H1 (cell line): Measurements from ENCODE around the gene CGN. TPM values are rescaled to one million over a fixed set of nuclear protein-coding genes. Genes with fewer than 3 reads are reported as not detected.

Experiments
- CTCF ChIA-PET: fragments of 300-600 bp; sonication (Branson Sonifier 250); formaldehyde crosslinking; loops from one replicate; lab custom pipeline; 2021; ENCODE audit not compliant: partially characterized antibody; lab: Charles Lee
- POLR2A ChIA-PET: fragments of 300-600 bp; sonication (Branson Sonifier 250); formaldehyde crosslinking; loops from one replicate; lab custom pipeline; 2021; ENCODE audit warnings: inconsistent platforms; ENCODE audit not compliant: partially characterized antibody; lab: Charles Lee
- DNase-seq, 2 experiments: peaks; one replicate each; pipeline versions ENCODE4 v3.0.0 to v3.0.0-alpha.2; 2010 to 2022; ENCODE audit warnings: low spot score in 2 of 2, low read depth in 1 of 2, mixed read lengths in 1 of 2
- FAIRE-seq: peaks from 2 replicates; lab custom pipeline; 2011; peaks lifted over from hg19 to GRCh38; lab: Jason Lieb, UNC
- H2AFZ ChIP-seq: 2 replicates; pipeline ENCODE4 v1.8.1; 2012; ENCODE audit warnings: low read length, inconsistent platforms
- H2AK5ac ChIP-seq: 2 replicates; pipeline ENCODE4 v1.6.1; 2013; ENCODE audit warnings: low read depth, low read length
- H2BK120ac ChIP-seq: replicated peaks from 2 replicates; pipeline ENCODE3; 2013; ENCODE audit warnings: low read depth, low read length, inconsistent platforms
- H2BK12ac ChIP-seq: 2 replicates; pipeline ENCODE4 v1.6.1; 2013; ENCODE audit warnings: low read depth, low read length
- H2BK15ac ChIP-seq: 2 replicates; pipeline ENCODE4 v1.6.1; 2013; ENCODE audit warnings: low read length
- H2BK20ac ChIP-seq: 2 replicates; pipeline ENCODE4 v1.6.1; 2013; ENCODE audit warnings: low read length
- H2BK5ac ChIP-seq: 2 replicates; pipeline ENCODE4 v1.6.1; 2013; ENCODE audit warnings: low read depth, low read length
- H3K14ac ChIP-seq: 2 replicates; pipeline ENCODE4 v1.6.1; 2013; ENCODE audit warnings: inconsistent platforms; ENCODE audit not compliant: insufficient read length
- H3K18ac ChIP-seq: 2 replicates; pipeline ENCODE4 v1.6.1; 2013; ENCODE audit warnings: low read length; ENCODE audit errors: extremely low read depth
- H3K23ac ChIP-seq: 2 replicates; pipeline ENCODE4 v1.6.1; 2013; ENCODE audit warnings: inconsistent platforms; ENCODE audit not compliant: insufficient read length
- H3K23me2 ChIP-seq: 2 replicates; pipeline ENCODE4 v1.6.1; 2013; ENCODE audit warnings: low read depth, low read length
- H3K27ac ChIP-seq: 2 replicates; pipeline ENCODE4 v1.6.1; 2011; ENCODE audit warnings: low read depth, low read length, inconsistent platforms
- H3K27me3 ChIP-seq, 4 experiments: replicated peaks in 1 of 4; 1 replicate in 1 of 4; 2 replicates in 3 of 4; pipeline versions ENCODE4 v1.6.1 to v1.8.1; 2011 to 2013; ENCODE audit warnings: low read length in 3 of 4, mild to moderate bottlenecking in 3 of 4, inconsistent platforms in 2 of 4, mixed read lengths in 2 of 4, moderate library complexity in 1 of 4; ENCODE audit not compliant: control insufficient read depth in 3 of 4, insufficient read depth in 3 of 4; ENCODE audit errors: extremely low read depth in 1 of 4
- H3K36me3 ChIP-seq, 4 experiments: 2 replicates each; pipeline versions ENCODE4 v1.6.1 to v1.8.1; 2011 to 2013; ENCODE audit warnings: mild to moderate bottlenecking in 4 of 4, low read length in 3 of 4, moderate library complexity in 2 of 4, control low read depth in 1 of 4, inconsistent platforms in 1 of 4; ENCODE audit not compliant: insufficient read depth in 4 of 4, control insufficient read depth in 2 of 4
- H3K4ac ChIP-seq: replicated peaks from 2 replicates; pipeline ENCODE3; 2013; ENCODE audit warnings: low read length, low read depth, mixed read lengths, inconsistent platforms; ENCODE audit not compliant: insufficient read length
- H3K4me1 ChIP-seq, 4 experiments: replicated peaks in 1 of 4; 1 replicate in 1 of 4; 2 replicates in 3 of 4; pipeline versions ENCODE4 v1.6.1 to v1.8.1; 2011 to 2013; ENCODE audit warnings: low read length in 3 of 4, inconsistent platforms in 2 of 4, mixed read lengths in 1 of 4; ENCODE audit not compliant: insufficient read depth in 4 of 4, control insufficient read depth in 3 of 4
- H3K4me2 ChIP-seq, 2 experiments: 2 replicates each; pipeline versions ENCODE4 v1.6.1 to v1.8.1; 2011 to 2013; ENCODE audit warnings: low read depth in 2 of 2, low read length in 2 of 2, control low read depth in 1 of 2, inconsistent platforms in 1 of 2, mild to moderate bottlenecking in 1 of 2; ENCODE audit not compliant: insufficient read depth in 1 of 2
- H3K4me3 ChIP-seq, 4 experiments: fragments of 200-600, 300-600 bp in 1 of 4; sonication (generic), shearing (Covaris generic), sonication (Bioruptor Twin) in 1 of 4; 2 replicates each; pipeline versions ENCODE4 v1.5.1 to v1.8.1; 2011 to 2016; ENCODE audit warnings: low read length in 4 of 4, low read depth in 3 of 4, control low read depth in 2 of 4, inconsistent platforms in 2 of 4, mild to moderate bottlenecking in 2 of 4, mixed read lengths in 1 of 4, moderate library complexity in 1 of 4; ENCODE audit not compliant: insufficient read depth in 2 of 4; ENCODE audit errors: extremely low read depth in 1 of 4
- H3K56ac ChIP-seq: replicated peaks from 2 replicates; pipeline ENCODE3; 2013; ENCODE audit warnings: low read depth, mild to moderate bottlenecking, mixed read lengths, low read length, inconsistent platforms; ENCODE audit not compliant: insufficient read length
- H3K79me1 ChIP-seq: 2 replicates; pipeline ENCODE4 v1.6.1; 2013; ENCODE audit warnings: low read depth, low read length, control low read depth
- H3K79me2 ChIP-seq, 2 experiments: 2 replicates each; pipeline versions ENCODE4 v1.6.1 to v1.8.1; 2012 to 2013; ENCODE audit warnings: low read length in 2 of 2, mild to moderate bottlenecking in 2 of 2, inconsistent platforms in 1 of 2; ENCODE audit not compliant: insufficient read depth in 2 of 2, control insufficient read depth in 1 of 2
- H3K9ac ChIP-seq, 4 experiments: replicated peaks in 1 of 4; 1 replicate in 1 of 4; 2 replicates in 3 of 4; pipeline versions ENCODE4 v1.6.1 to v1.8.1; 2011 to 2013; ENCODE audit warnings: low read depth in 3 of 4, low read length in 3 of 4, control low read depth in 2 of 4, mild to moderate bottlenecking in 2 of 4, moderate library complexity in 2 of 4, inconsistent platforms in 1 of 4; ENCODE audit errors: extremely low read depth in 1 of 4
- H3K9me3 ChIP-seq, 2 experiments: 2 replicates each; pipeline versions ENCODE4 v1.6.1 to v1.8.1; 2012 to 2013; ENCODE audit warnings: mild to moderate bottlenecking in 2 of 2, moderate library complexity in 2 of 2, control low read depth in 1 of 2, inconsistent platforms in 1 of 2, low read depth in 1 of 2, low read length in 1 of 2, mixed read lengths in 1 of 2; ENCODE audit not compliant: insufficient read depth in 2 of 2
- H4K20me1 ChIP-seq, 2 experiments: replicated peaks in 1 of 2; 2 replicates each; pipeline versions ENCODE3 to v1.8.1; 2011 to 2013; ENCODE audit warnings: inconsistent platforms in 2 of 2, low read length in 2 of 2, mild to moderate bottlenecking in 1 of 2; ENCODE audit not compliant: insufficient read depth in 2 of 2, control insufficient read depth in 1 of 2
- H4K5ac ChIP-seq: 2 replicates; pipeline ENCODE4 v1.6.1; 2013; ENCODE audit warnings: low read length, low read depth, mixed read lengths, inconsistent platforms; ENCODE audit not compliant: insufficient read length
- H4K8ac ChIP-seq: 2 replicates; pipeline ENCODE4 v1.8.0; 2013; ENCODE audit warnings: mild to moderate bottlenecking, moderate library complexity, low read length, inconsistent platforms; ENCODE audit not compliant: insufficient read depth; ENCODE audit errors: extremely low read depth
- H4K91ac ChIP-seq: replicated peaks from 2 replicates; pipeline ENCODE3; 2013; ENCODE audit warnings: low read length, mixed read lengths, inconsistent platforms; ENCODE audit not compliant: insufficient read length
- TEAD4 ChIP-seq: IDR thresholded peaks from 2 replicates; pipeline ENCODE4 v1.6.1; 2012; ENCODE audit warnings: low read depth, low read length, inconsistent platforms, mixed read lengths
- WGBS, 2 experiments: shearing (Covaris generic) in 1 of 2; methylation state at CpG; one replicate each; pipeline versions ENCODE4 v1.1.6 to v1.1.7; 2013 to 2015; ENCODE audit warnings: low lambda C conversion rate in 2 of 2, mixed read lengths in 2 of 2, inconsistent platforms in 1 of 2, low coverage in 1 of 2, missing lambda C conversion rate in 1 of 2; ENCODE audit not compliant: insufficient replicate concordance in 2 of 2, insufficient coverage in 1 of 2, insufficient read length in 1 of 2; ENCODE audit errors: extremely low coverage in 1 of 2, missing lambda C conversion rate in 1 of 2; 5-methylcytosine and 5-hydroxymethylcytosine counted together
- microRNA counts: library from miRNA; unstranded; fragments of <30 nt; microRNA quantifications from one replicate; lab custom pipeline; 2015
- microRNA-seq, 2 experiments: library from miRNA; unstranded; fragments of <30 nt; microRNA quantifications; one replicate each; pipeline versions ENCODE4 to v1.2.0, GENCODE V29; 2016 to 2020; ENCODE audit warnings: borderline microRNAs expressed in 2 of 2, borderline number of aligned reads in 2 of 2, borderline replicate concordance in 1 of 2
- polyA plus RNA-seq, 7 experiments: library from polyadenylated mRNA; depleted of rRNA in 3 of 7; stranded (reverse) in 5 of 7; unstranded in 2 of 7; fragments of >200 nt in 5 of 7; fragments of 200-250 nt in 2 of 7; gene quantifications; 1 replicate in 5 of 7; 2 replicates in 1 of 7; 4 replicates in 1 of 7; pipeline versions ENCODE4 v1.2.1 to v1.2.3, GENCODE V29; 2011 to 2013; ENCODE audit warnings: missing spikeins in 2 of 7, mixed read lengths in 2 of 7
- small RNA-seq: library from polyadenylated mRNA; stranded (forward); fragments of <200 nt; extraction: miRNeasy Mini kit (QIAGEN cat#:217004); gene quantifications from one replicate; pipeline ENCODE3, GENCODE V24; 2013; ENCODE audit not compliant: insufficient read depth
- total RNA-seq: library from RNA; stranded (reverse); fragmentation: NEBNext Ultra II Directional; extraction: Animal tissue kit (Norgen Biotek cat#: 25700); gene quantifications from 2 replicates; pipeline ENCODE4 v1.2.1, GENCODE V29; 2021

Gene CGN
- total and polyA plus RNA-seq, 2 of the 8 experiments (the other 6 are each of a cell fraction or from before 2014, with no cell fraction given), result 15.9 to 52.7 TPM

- Histone ChIP-seq H2BK12ac (no peak overlapping the region), H3K4ac (no peak overlapping the region), H3K36me3 (peaks cover 0 to 7% (median 2%) of the 10 kb centered on the region in 4 experiments; a peak in 2 of 8 replicates), H3K4me2 (no peak overlapping the region), H2BK5ac (no peak overlapping the region), H2AK5ac (no peak overlapping the region), H4K20me1 (no peaks in the 10 kb centered on the region), H2AFZ (no peak overlapping the region), H2BK20ac (no peak overlapping the region), H4K8ac (no peak overlapping the region), H3K27ac (no peak overlapping the region), H3K4me3 (no peak overlapping the region), H4K91ac (no peak overlapping the region), H3K79me1 (no peaks in the 10 kb centered on the region), H3K27me3 (no peaks in the 10 kb centered on the region), H2BK120ac (no peak overlapping the region), H3K9me3 (no peaks in the 10 kb centered on the region), H3K4me1 (peaks cover 0 to 2% (median 0%) of the 10 kb centered on the region in 4 experiments; a peak in 1 of 7 replicates), H3K79me2 (no peaks in the 10 kb centered on the region), H3K23me2 (no peaks in the 10 kb centered on the region), H3K14ac (no peak overlapping the region), H3K18ac (no peak overlapping the region), H2BK15ac (no peak overlapping the region), H4K5ac (no peak overlapping the region), H3K9ac (no peak overlapping the region), H3K23ac (no peak overlapping the region), H3K56ac (no peak overlapping the region)
- ChIA-PET POLR2A (interaction anchor here (1.0 to 1.4 kb wide), 4 partner anchors 37 to 55 kb away, joined by 3 to 5 read pairs (median 4); no protein-coding TSS in a partner anchor), CTCF (interaction anchor here (1.6 kb wide), 1 partner anchor 8 kb away, joined by 5 read pairs; no protein-coding TSS in a partner anchor)
- DNase-seq, result no peak
- no peak for FAIRE-seq
- WGBS, 2 experiments, result 62% methylated on average over 1 of the region's 1 CpG; no CpG with 5 or more reads in 1 of the 2 experiments
- no peak for TF ChIP-seq TEAD4
These were observed 74.4 kb downstream of the CGN start for GRCh38 chr1:151585622-151586021.

MicroRNAs encoded within 50 kb of the gene (microRNA counts, 767-probe panel; counts per million panel counts)
- microRNA hsa-miR-554 (lab: Ali Mortazavi, UCI), result 879 counts per million, percentile 95 among the panel's probes with 10 or more counts

Small RNAs within 50 kb of the gene (microRNA-seq; reads per million reads assigned to microRNA genes)
- 0 reads per million in 2 experiments for gene MIR554

Small RNAs within 50 kb of the gene (small RNA-seq; reads per million reads assigned to genes)
- gene MIR554 (not detected), gene RF00405 (not detected)

Other genes starting within 250 kb of the CGN start
- 43.0 and 45.9 TPM in 2 replicates for gene ZNF687, start 229.1 kb upstream of the CGN start, total RNA-seq
- gene ZNF687, start 229.1 kb upstream of the CGN start, polyA plus RNA-seq (2011; rRNA removed), result 69.9 and 91.9 TPM in 2 replicates
- 30.1 and 31.0 TPM in 2 replicates for gene PI4KB, start 184.0 kb upstream of the CGN start, total RNA-seq
- gene PI4KB, start 184.0 kb upstream of the CGN start, polyA plus RNA-seq (2011; rRNA removed), result 33.1 and 37.1 TPM in 2 replicates
- 57.6 and 59.7 TPM in 2 replicates for gene RFX5, start 164.1 kb upstream of the CGN start, total RNA-seq
- gene RFX5, start 164.1 kb upstream of the CGN start, polyA plus RNA-seq (2011; rRNA removed), result 27.8 and 29.9 TPM in 2 replicates
- 15.3 and 20.0 TPM in 2 replicates for gene SELENBP1, start 138.7 kb upstream of the CGN start, total RNA-seq
- gene SELENBP1, start 138.7 kb upstream of the CGN start, polyA plus RNA-seq (2011; rRNA removed), result 32.4 and 39.4 TPM in 2 replicates
- 422 and 430 TPM in 2 replicates for gene PSMB4, start 111.8 kb upstream of the CGN start, total RNA-seq
- gene PSMB4, start 111.8 kb upstream of the CGN start, polyA plus RNA-seq (2011; rRNA removed), result 1,009 and 1,098 TPM in 2 replicates
- 105 and 109 TPM in 2 replicates for gene POGZ, start 51.9 kb upstream of the CGN start, total RNA-seq
- gene POGZ, start 51.9 kb upstream of the CGN start, polyA plus RNA-seq (2011; rRNA removed), result 66.4 and 69.7 TPM in 2 replicates
- 10.1 and 10.4 TPM in 2 replicates for gene TUFT1, start 28.9 kb downstream of the CGN start, total RNA-seq
- gene TUFT1, start 28.9 kb downstream of the CGN start, polyA plus RNA-seq (2011; rRNA removed), result 6.6 and 7.3 TPM in 2 replicates
- 61.2 and 65.4 TPM in 2 replicates for gene SNX27, start 100.7 kb downstream of the CGN start, total RNA-seq
- gene SNX27, start 100.7 kb downstream of the CGN start, polyA plus RNA-seq (2011; rRNA removed), result 15.6 and 23.4 TPM in 2 replicates
- gene CELF3, start 205.4 kb downstream of the CGN start, total RNA-seq, result 0.34 and 0.65 TPM in 2 replicates
- 1.2 and 1.3 TPM in 2 replicates for gene CELF3, start 205.4 kb downstream of the CGN start, polyA plus RNA-seq (2011; rRNA removed)
- not detected in 2 replicates for gene RIIAD1, start 210.1 kb downstream of the CGN start, total RNA-seq
- not detected in 2 replicates for gene RIIAD1, start 210.1 kb downstream of the CGN start, polyA plus RNA-seq (2011; rRNA removed)